Measurements from ENCODE around the gene PDE4D. TPM values are rescaled to one million over a fixed set of nuclear protein-coding genes. Genes with fewer than 3 reads are reported as not detected.

Gene PDE4D
- total RNA-seq, 1 donor from 2014 or later = 14.2 TPM

DNA sequence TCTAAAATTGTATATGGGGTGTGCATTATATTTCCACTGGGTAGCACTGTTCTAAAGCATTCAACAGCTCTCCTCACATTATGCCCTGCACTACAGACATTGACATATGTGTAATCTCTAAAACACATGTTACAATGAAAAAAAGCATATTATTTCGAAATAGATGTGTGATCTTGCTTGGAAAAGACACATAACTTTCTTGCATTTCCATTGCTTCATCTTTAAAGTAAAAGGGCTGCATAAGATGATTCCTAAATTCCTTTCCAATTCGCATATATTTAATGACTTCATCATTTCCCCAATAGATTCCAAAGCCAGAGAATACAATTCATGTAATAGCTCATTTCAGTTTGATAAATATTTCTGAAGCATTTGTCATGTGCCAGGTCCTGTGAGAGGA, 566.9 kb downstream of the PDE4D start:
- Mint-ChIP-seq H3K27me3 (ENCODE audit: low read depth, unreplicated experiment) (peaks cover 6% of the 10 kb centered on the region), H3K27ac (ENCODE audit: unreplicated experiment) (no peak overlapping the region), H3K4me1 (ENCODE audit: low read depth, unreplicated experiment) (peaks cover 23% of the 10 kb centered on the region), H3K4me3 (ENCODE audit: unreplicated experiment) (no peak overlapping the region), H3K9me3 (ENCODE audit: unreplicated experiment) (no peaks in the 10 kb centered on the region), H3K36me3 (ENCODE audit: low read depth, unreplicated experiment) (no peaks in the 10 kb centered on the region)
- H3K4me2 ChIP-seq (ENCODE audit: low read length) = no peak overlapping the region
- H3K9ac ChIP-seq (ENCODE audit: low read length) = no peak overlapping the region
- no peak overlapping the region for H3K4me3 ChIP-seq (ENCODE audit: insufficient read depth, low read depth, low read length)
- H3K27me3 ChIP-seq (ENCODE audit: insufficient read depth, low read length) = no peaks in the 10 kb centered on the region
- H3K4me1 ChIP-seq (ENCODE audit: insufficient read depth, low read length) = no peaks in the 10 kb centered on the region
- FAIRE-seq (no peak), DNase-seq (ENCODE audit: low read depth) (no peak)
- H3K79me2 ChIP-seq (ENCODE audit: insufficient read depth, low read length) = no peaks in the 10 kb centered on the region
- no peaks in the 10 kb centered on the region for H4K20me1 ChIP-seq (ENCODE audit: insufficient read depth, low read length)
- no peaks in the 10 kb centered on the region for H3K36me3 ChIP-seq (ENCODE audit: insufficient read depth, low read length)
- H3K27ac ChIP-seq (ENCODE audit: low read depth, low read length) = no peak overlapping the region
- H3K9me3 ChIP-seq (ENCODE audit: insufficient read depth, low read depth, low read length) = no peaks in the 10 kb centered on the region
- TF ChIP-seq, protein P1, sequence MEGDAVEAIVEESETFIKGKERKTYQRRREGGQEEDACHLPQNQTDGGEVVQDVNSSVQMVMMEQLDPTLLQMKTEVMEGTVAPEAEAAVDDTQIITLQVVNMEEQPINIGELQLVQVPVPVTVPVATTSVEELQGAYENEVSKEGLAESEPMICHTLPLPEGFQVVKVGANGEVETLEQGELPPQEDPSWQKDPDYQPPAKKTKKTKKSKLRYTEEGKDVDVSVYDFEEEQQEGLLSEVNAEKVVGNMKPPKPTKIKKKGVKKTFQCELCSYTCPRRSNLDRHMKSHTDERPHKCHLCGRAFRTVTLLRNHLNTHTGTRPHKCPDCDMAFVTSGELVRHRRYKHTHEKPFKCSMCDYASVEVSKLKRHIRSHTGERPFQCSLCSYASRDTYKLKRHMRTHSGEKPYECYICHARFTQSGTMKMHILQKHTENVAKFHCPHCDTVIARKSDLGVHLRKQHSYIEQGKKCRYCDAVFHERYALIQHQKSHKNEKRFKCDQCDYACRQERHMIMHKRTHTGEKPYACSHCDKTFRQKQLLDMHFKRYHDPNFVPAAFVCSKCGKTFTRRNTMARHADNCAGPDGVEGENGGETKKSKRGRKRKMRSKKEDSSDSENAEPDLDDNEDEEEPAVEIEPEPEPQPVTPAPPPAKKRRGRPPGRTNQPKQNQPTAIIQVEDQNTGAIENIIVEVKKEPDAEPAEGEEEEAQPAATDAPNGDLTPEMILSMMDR (IDR thresholded peaks at IDR 0.05; ENCODE audit: insufficient read depth, low read depth, low read length) = no peak
- TF ChIP-seq EZH2 (IDR thresholded peaks at IDR 0.05; ENCODE audit: insufficient read depth, low read length) = no peak
- H2AFZ ChIP-seq (ENCODE audit: low read depth, low read length) = no peak overlapping the region

GRCh38 chr5:59325070-59325469, 568.5 kb downstream of the PDE4D start:
- no peak overlapping the region for H3K4me2 ChIP-seq (ENCODE audit: low read length)
- H3K4me3 ChIP-seq (ENCODE audit: insufficient read depth, low read depth, low read length) = no peak overlapping the region

DNA sequence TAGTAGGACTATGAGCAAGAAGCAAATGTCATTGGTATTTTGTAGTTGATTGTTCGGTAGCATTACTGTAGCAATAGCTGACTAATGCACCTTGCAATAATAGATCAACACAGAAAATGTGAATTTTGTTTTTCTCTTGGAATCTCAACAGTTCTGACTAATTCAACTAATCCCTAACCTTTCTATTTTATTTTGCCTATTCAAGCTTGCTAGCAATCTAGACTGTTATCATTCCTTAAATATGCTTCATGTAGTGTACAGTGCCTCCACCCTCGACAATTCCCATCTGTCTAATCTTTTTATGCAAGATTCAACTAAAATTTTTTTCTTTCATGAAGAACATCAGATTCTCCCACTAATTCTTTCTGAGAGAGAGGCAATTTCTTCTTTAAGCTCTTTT, 570.6 kb downstream of the PDE4D start:
- Histone ChIP-seq H3K9me3 (ENCODE audit: insufficient read depth, low read depth, low read length) (no peaks in the 10 kb centered on the region), H3K4me3 (ENCODE audit: insufficient read depth, low read depth, low read length) (no peak overlapping the region), H2AFZ (ENCODE audit: low read depth, low read length) (no peak overlapping the region), H3K27ac (ENCODE audit: low read depth, low read length) (no peak overlapping the region), H3K36me3 (ENCODE audit: insufficient read depth, low read length) (no peaks in the 10 kb centered on the region), H3K27me3 (ENCODE audit: insufficient read depth, low read length) (no peaks in the 10 kb centered on the region), H4K20me1 (ENCODE audit: insufficient read depth, low read length) (no peaks in the 10 kb centered on the region), H3K79me2 (ENCODE audit: insufficient read depth, low read length) (no peaks in the 10 kb centered on the region), H3K9ac (ENCODE audit: low read length) (no peak overlapping the region), H3K4me1 (ENCODE audit: insufficient read depth, low read length) (no peaks in the 10 kb centered on the region), H3K4me2 (ENCODE audit: low read length) (no peak overlapping the region)
- no peak for DNase-seq (ENCODE audit: low read depth)
- H3K4me3 Mint-ChIP-seq (ENCODE audit: unreplicated experiment) = no peak overlapping the region
- peaks cover 6% of the 10 kb centered on the region for H3K27me3 Mint-ChIP-seq (ENCODE audit: low read depth, unreplicated experiment)
- no peak overlapping the region for H3K27ac Mint-ChIP-seq (ENCODE audit: unreplicated experiment)
- no peaks in the 10 kb centered on the region for H3K9me3 Mint-ChIP-seq (ENCODE audit: unreplicated experiment)
- no peaks in the 10 kb centered on the region for H3K36me3 Mint-ChIP-seq (ENCODE audit: low read depth, unreplicated experiment)
- TF ChIP-seq, protein P1 (IDR thresholded peaks at IDR 0.05; ENCODE audit: insufficient read depth, low read depth, low read length) = no peak
- no peak for TF ChIP-seq EZH2 (IDR thresholded peaks at IDR 0.05; ENCODE audit: insufficient read depth, low read length)
- H3K4me1 Mint-ChIP-seq (ENCODE audit: low read depth, unreplicated experiment) = peaks cover 35% of the 10 kb centered on the region
- FAIRE-seq = no peak

More at GRCh38 chr5:59325070-59325469, 568.5 kb downstream of the PDE4D start:
- FAIRE-seq (no peak), DNase-seq (ENCODE audit: low read depth) (no peak)
- H3K27me3 Mint-ChIP-seq (ENCODE audit: low read depth, unreplicated experiment) = peaks cover 6% of the 10 kb centered on the region
- H3K27ac Mint-ChIP-seq (ENCODE audit: unreplicated experiment) = no peak overlapping the region
- H3K4me1 Mint-ChIP-seq (ENCODE audit: low read depth, unreplicated experiment) = peaks cover 28% of the 10 kb centered on the region
- Histone ChIP-seq H3K27me3 (ENCODE audit: insufficient read depth, low read length) (no peaks in the 10 kb centered on the region), H3K9ac (ENCODE audit: low read length) (no peak overlapping the region), H3K4me1 (ENCODE audit: insufficient read depth, low read length) (no peaks in the 10 kb centered on the region), H3K9me3 (ENCODE audit: insufficient read depth, low read depth, low read length) (no peaks in the 10 kb centered on the region), H4K20me1 (ENCODE audit: insufficient read depth, low read length) (no peaks in the 10 kb centered on the region), H3K79me2 (ENCODE audit: insufficient read depth, low read length) (no peaks in the 10 kb centered on the region), H3K36me3 (ENCODE audit: insufficient read depth, low read length) (no peaks in the 10 kb centered on the region), H3K27ac (ENCODE audit: low read depth, low read length) (no peak overlapping the region), H2AFZ (ENCODE audit: low read depth, low read length) (no peak overlapping the region)
- no peak overlapping the region for H3K4me3 Mint-ChIP-seq (ENCODE audit: unreplicated experiment)
- no peaks in the 10 kb centered on the region for H3K36me3 Mint-ChIP-seq (ENCODE audit: low read depth, unreplicated experiment)
- no peaks in the 10 kb centered on the region for H3K9me3 Mint-ChIP-seq (ENCODE audit: unreplicated experiment)
- no peak for TF ChIP-seq EZH2 (IDR thresholded peaks at IDR 0.05; ENCODE audit: insufficient read depth, low read length)
- TF ChIP-seq, protein P1 (IDR thresholded peaks at IDR 0.05; ENCODE audit: insufficient read depth, low read depth, low read length) = no peak

Measured in astrocyte (in vitro differentiated cells and primary cell).